GM19023 (cell line): Measurements from ENCODE around the gene HIF1A.

Experiments used
- ATAC-seq: cut with Tn5 transposase; IDR thresholded peaks from one replicate; pipeline ENCODE4 v1.9.1; 2021; ENCODE audit warnings: mild to moderate bottlenecking, moderate library complexity; ENCODE audit not compliant: unreplicated experiment

Gene HIF1A

DNA sequence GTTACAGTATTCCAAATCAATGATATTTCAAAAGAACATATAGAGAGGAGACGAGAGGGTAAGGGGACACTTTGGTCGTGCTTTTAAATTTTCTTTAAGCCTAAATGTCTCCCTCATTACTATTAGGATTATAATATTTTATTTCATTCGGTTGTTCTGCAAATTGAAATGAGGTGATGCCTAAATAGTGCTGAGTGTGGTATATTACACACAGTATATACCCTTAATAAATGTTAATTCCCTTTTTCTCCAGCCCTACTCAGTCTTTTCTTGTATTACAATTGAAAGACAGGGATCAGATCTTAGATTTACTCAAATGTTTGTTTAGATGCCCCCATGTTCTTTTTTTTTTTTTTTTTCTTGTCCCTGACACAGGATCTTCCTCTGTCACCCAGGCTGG, 74.6 kb downstream of the HIF1A start:
- ATAC-seq = no peak

DNA sequence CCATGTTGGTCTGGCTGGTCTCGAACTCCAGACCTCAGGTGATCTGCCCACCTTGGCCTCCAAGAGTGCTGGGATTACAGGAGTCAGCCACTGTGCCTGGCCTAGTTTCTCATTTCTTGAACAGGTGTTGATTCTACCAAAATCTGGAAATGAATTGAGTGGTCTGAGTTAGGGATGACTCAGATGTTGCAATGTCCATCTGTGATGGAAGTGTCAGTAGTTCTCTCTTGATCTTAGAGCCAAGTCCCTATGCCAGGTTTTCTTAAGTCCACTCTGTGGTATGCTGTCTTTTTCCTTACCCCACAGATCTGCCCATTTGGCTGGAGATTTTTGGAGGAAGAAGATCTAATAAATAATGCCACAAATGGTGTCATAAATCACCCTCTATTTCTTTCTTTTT, 79.5 kb downstream of the HIF1A start:
- ATAC-seq = no peak

DNA sequence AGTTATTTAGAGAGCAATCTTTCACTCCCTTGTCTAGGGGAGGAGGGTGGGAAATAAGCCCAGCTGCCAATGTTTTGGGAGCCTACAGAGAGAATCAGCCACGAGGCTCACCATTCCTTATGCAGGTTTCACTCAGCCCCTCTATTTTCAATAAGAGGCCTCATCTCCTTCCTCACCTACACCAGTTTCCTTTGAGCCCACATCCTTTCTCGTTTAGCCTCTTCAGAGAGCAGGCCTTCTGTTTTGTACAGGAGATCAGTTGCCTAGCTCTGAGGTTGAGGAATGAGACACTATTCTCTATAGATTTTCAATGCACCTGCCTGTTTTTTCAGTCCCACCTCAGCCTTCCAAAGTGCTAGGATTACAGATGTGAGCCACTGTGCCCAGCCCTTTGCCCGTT, 84.8 kb downstream of the HIF1A start:
- peak; percentile 57 for ATAC-seq

DNA sequence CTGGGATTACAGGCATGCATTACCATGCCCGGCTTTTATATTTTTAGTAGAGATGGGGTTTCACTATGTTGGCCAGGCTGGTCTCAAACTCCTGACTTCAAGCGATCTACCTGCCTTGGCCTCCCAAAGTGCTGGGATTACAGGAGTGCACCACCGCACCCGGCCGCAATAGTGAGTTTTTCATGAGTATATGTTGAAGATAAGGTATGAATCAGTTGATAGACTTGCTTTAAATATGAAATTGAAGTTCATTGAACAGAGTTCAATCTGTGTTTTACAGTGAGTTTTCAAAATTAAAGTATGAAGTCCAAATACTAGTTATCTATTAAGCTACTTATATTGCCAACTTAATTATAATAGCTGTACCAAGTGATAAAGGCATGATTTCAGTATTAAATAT, 102.0 kb downstream of the HIF1A start:
- no peak for ATAC-seq
